Renal pelvis (tissue), 3 donors: Measurements from ENCODE around the gene ENO2. TPM values are rescaled to one million over a fixed set of nuclear protein-coding genes. Genes with fewer than 3 reads are reported as not detected.

ENCODE experiments used
- polyA plus RNA-seq, 3 donors: library from polyadenylated mRNA; unstranded; fragments of 120-200 nt; gene quantifications; one replicate each; pipeline ENCODE4 v1.2.1, GENCODE V29; 2013; ENCODE audit not compliant: insufficient read length in 3 of 3

Gene ENO2
- polyA plus RNA-seq, 3 donors, result 12.6 to 17.2 (median 14.1) TPM

Other genes starting within 250 kb of the ENO2 start
- gene ZNF384, start 225.2 kb upstream of the ENO2 start, polyA plus RNA-seq, result 100 to 1,000 TPM in 2 of 3 donors, 10 to 100 TPM in 1; 82.7 to 105 (median 102) TPM
- gene PIANP, start 213.8 kb upstream of the ENO2 start, polyA plus RNA-seq, result 10 to 100 TPM; 12.8 to 15.3 (median 14.3) TPM
- 10 to 100 TPM; 68.4 to 70.3 (median 69.4) TPM for gene COPS7A, start 190.5 kb upstream of the ENO2 start, polyA plus RNA-seq
- gene MLF2, start 161.4 kb upstream of the ENO2 start, polyA plus RNA-seq, result 100 to 1,000 TPM; 213 to 247 (median 244) TPM
- gene PTMS, start 148.2 kb upstream of the ENO2 start, polyA plus RNA-seq, result 100 to 1,000 TPM; 589 to 718 (median 618) TPM
- gene LAG3, start 142.1 kb upstream of the ENO2 start, polyA plus RNA-seq, result 1 to 10 TPM; 1.1 to 2.0 (median 1.4) TPM
- 10 to 100 TPM; 31.0 to 33.1 (median 32.1) TPM for gene CD4, start 125.1 kb upstream of the ENO2 start, polyA plus RNA-seq
- 10 to 100 TPM; 33.9 to 36.0 (median 35.9) TPM for gene GPR162, start 92.8 kb upstream of the ENO2 start, polyA plus RNA-seq
- 10 to 100 TPM; 35.2 to 48.0 (median 38.3) TPM for gene P3H3, start 86.2 kb upstream of the ENO2 start, polyA plus RNA-seq
- 10 to 100 TPM in 1 of 3 donors, 1 to 10 TPM in 2; 7.0 to 13.0 (median 9.9) TPM for gene GNB3, start 73.7 kb upstream of the ENO2 start, polyA plus RNA-seq
- gene CDCA3, start 63.3 kb upstream of the ENO2 start, polyA plus RNA-seq, result 10 to 100 TPM; 27.2 to 37.0 (median 29.7) TPM
- 10 to 100 TPM; 60.3 to 70.2 (median 69.8) TPM for gene USP5, start 62.4 kb upstream of the ENO2 start, polyA plus RNA-seq
- gene TPI1, start 47.0 kb upstream of the ENO2 start, polyA plus RNA-seq, result 100 to 1,000 TPM; 560 to 690 (median 592) TPM
- 10 to 100 TPM; 14.8 to 16.8 (median 16.8) TPM for gene SPSB2, start 41.3 kb upstream of the ENO2 start, polyA plus RNA-seq
- 10 to 100 TPM; 20.5 to 21.0 (median 20.9) TPM for gene LRRC23, start 9.8 kb upstream of the ENO2 start, polyA plus RNA-seq
- 100 to 1,000 TPM; 116 to 147 (median 131) TPM for gene ATN1, start 13.4 kb downstream of the ENO2 start, polyA plus RNA-seq
- 1 to 10 TPM in 1 of 3 donors, not detected in 2; 5.8 TPM for gene RNU7-1, start 29.2 kb downstream of the ENO2 start, polyA plus RNA-seq
- gene C12orf57, start 29.4 kb downstream of the ENO2 start, polyA plus RNA-seq, result 100 to 1,000 TPM; 135 to 204 (median 158) TPM
- 10 to 100 TPM; 21.1 to 25.2 (median 25.1) TPM for gene PTPN6, start 36.8 kb downstream of the ENO2 start, polyA plus RNA-seq
- gene PHB2, start 56.1 kb downstream of the ENO2 start, polyA plus RNA-seq, result 100 to 1,000 TPM; 256 to 302 (median 298) TPM
- gene EMG1, start 56.3 kb downstream of the ENO2 start, polyA plus RNA-seq, result 10 to 100 TPM; 41.0 to 53.3 (median 50.5) TPM
- gene LPCAT3, start 103.9 kb downstream of the ENO2 start, polyA plus RNA-seq, result 10 to 100 TPM; 56.5 to 69.0 (median 66.6) TPM
- gene C1S, start 146.1 kb downstream of the ENO2 start, polyA plus RNA-seq, result 10 to 100 TPM; 43.0 to 49.6 (median 47.4) TPM
- gene C1R, start 177.9 kb downstream of the ENO2 start, polyA plus RNA-seq, result 10 to 100 TPM; 34.8 to 47.5 (median 37.3) TPM
- gene C1RL, start 194.6 kb downstream of the ENO2 start, polyA plus RNA-seq, result 10 to 100 TPM; 28.4 to 46.9 (median 46.4) TPM
- 10 to 100 TPM; 52.3 to 62.9 (median 53.2) TPM for gene RBP5, start 214.3 kb downstream of the ENO2 start, polyA plus RNA-seq
- 100 to 1,000 TPM in 1 of 3 donors, 10 to 100 TPM in 2; 81.1 to 122 (median 99.1) TPM for gene CLSTN3, start 215.8 kb downstream of the ENO2 start, polyA plus RNA-seq